PFSK-1 (cell line): Measurements from ENCODE around the gene SKAP2.

Source experiments
- FOXP2 ChIP-seq: optimal IDR thresholded peaks from 2 replicates; pipeline ENCODE3; 2011; ENCODE audit warnings: borderline replicate concordance, control low read depth, inconsistent platforms; ENCODE audit not compliant: insufficient read depth; ENCODE audit errors: extremely low read length, extremely low read depth
- POLR2AphosphoS5 ChIP-seq: IDR thresholded peaks from 2 replicates; pipeline ENCODE4 v1.6.1; 2012; ENCODE audit warnings: low read depth, mild to moderate bottlenecking, control low read depth, low read length, moderate library complexity
- SIN3A ChIP-seq: IDR thresholded peaks from 2 replicates; pipeline ENCODE4 v1.6.1; 2012; ENCODE audit warnings: mild to moderate bottlenecking, low read length, moderate library complexity, borderline replicate concordance; ENCODE audit not compliant: insufficient read depth
- TAF1 ChIP-seq: IDR thresholded peaks from 2 replicates; pipeline ENCODE4 v1.6.1; 2012; ENCODE audit warnings: low read length, control low read depth, borderline replicate concordance; ENCODE audit not compliant: insufficient read depth
- TF ChIP-seq, protein P1 (sequence below), 2 experiments: IDR thresholded peaks; 2 replicates each; pipeline versions ENCODE4 v1.6.1 to v1.8.0; 2011 to 2012; ENCODE audit warnings: low read depth in 2 of 2, low read length in 2 of 2, control low read depth in 1 of 2, inconsistent platforms in 1 of 2, mild to moderate bottlenecking in 1 of 2, moderate library complexity in 1 of 2; ENCODE audit not compliant: insufficient read depth in 1 of 2

DNA sequence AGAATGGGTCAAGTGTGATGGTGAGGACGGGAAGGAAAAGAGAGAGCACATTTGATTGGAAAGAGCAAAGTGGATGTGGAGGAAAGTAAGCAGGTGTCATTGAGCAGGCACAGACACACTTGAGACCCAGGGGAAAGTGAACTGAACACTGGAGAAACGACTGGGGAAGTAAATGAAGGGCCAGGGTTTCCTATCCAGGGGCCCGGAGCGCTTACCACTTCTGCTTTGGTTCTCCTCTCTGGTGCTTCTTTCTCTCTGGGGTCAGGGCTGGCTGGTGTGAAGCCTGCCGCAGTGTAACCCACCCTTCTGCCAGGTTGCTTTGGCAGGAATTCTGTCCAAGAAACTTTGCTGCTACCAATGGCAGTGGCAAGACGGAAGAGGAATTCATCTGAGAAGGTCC, 219.3 kb downstream of the SKAP2 start:
- TF ChIP-seq, protein P1, sequence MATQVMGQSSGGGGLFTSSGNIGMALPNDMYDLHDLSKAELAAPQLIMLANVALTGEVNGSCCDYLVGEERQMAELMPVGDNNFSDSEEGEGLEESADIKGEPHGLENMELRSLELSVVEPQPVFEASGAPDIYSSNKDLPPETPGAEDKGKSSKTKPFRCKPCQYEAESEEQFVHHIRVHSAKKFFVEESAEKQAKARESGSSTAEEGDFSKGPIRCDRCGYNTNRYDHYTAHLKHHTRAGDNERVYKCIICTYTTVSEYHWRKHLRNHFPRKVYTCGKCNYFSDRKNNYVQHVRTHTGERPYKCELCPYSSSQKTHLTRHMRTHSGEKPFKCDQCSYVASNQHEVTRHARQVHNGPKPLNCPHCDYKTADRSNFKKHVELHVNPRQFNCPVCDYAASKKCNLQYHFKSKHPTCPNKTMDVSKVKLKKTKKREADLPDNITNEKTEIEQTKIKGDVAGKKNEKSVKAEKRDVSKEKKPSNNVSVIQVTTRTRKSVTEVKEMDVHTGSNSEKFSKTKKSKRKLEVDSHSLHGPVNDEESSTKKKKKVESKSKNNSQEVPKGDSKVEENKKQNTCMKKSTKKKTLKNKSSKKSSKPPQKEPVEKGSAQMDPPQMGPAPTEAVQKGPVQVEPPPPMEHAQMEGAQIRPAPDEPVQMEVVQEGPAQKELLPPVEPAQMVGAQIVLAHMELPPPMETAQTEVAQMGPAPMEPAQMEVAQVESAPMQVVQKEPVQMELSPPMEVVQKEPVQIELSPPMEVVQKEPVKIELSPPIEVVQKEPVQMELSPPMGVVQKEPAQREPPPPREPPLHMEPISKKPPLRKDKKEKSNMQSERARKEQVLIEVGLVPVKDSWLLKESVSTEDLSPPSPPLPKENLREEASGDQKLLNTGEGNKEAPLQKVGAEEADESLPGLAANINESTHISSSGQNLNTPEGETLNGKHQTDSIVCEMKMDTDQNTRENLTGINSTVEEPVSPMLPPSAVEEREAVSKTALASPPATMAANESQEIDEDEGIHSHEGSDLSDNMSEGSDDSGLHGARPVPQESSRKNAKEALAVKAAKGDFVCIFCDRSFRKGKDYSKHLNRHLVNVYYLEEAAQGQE (IDR thresholded peaks at IDR 0.05; ENCODE audit: insufficient read depth in 1 of 2, low read depth in 2 of 2, low read length in 2 of 2), result no peak
- TF ChIP-seq POLR2AphosphoS5 (no peak), TAF1 (no peak), SIN3A (no peak), FOXP2 (no peak)
